Esophagus squamous epithelium (tissue), 5 donors: ENCODE measurements around the gene CLEC18B. TPM values are rescaled to one million over a fixed set of nuclear protein-coding genes. Genes with fewer than 3 reads are reported as not detected.
A peak's percentile ranks its signal among the peaks of the same experiment; 100 is the strongest.

Experiments used
- DNase-seq: peaks from one replicate; lab custom pipeline; 2025; lab: John Stamatoyannopoulos, UW
- H3K27ac ChIP-seq, 4 donors: fragments of 200-600 bp; sonication (generic); one replicate each; pipeline ENCODE4 v1.5.1; 2016 to 2019; ENCODE audit warnings: mild to moderate bottlenecking in 1 of 4
- H3K27me3 ChIP-seq, 4 donors: fragments of 200-600 bp; sonication (generic); 1 replicate in 3 of 4; 2 replicates in 1 of 4; pipeline versions ENCODE4 v1.5.1 to v1.6.0; 2017 to 2021; ENCODE audit warnings: antibody characterized with exemption in 1 of 4
- H3K36me3 ChIP-seq, 3 donors: fragments of 200-600 bp; sonication (generic); one replicate each; pipeline ENCODE4 v1.5.1; 2016 to 2019
- H3K4me1 ChIP-seq, 3 donors: fragments of 200-600 bp; sonication (generic); one replicate each; pipeline ENCODE4 v1.5.1; 2017 to 2019
- H3K4me3 ChIP-seq, 4 donors: fragments of 200-600 bp; sonication (generic); 1 replicate in 3 of 4; 2 replicates in 1 of 4; pipeline ENCODE4 v1.5.1; 2016 to 2019; ENCODE audit warnings: mild to moderate bottlenecking in 2 of 4, moderate library complexity in 1 of 4
- H3K9me3 ChIP-seq, 3 donors: fragments of 200-600 bp; sonication (generic); one replicate each; pipeline ENCODE4 v1.5.1; 2016 to 2019
- POLR2A ChIP-seq, 4 donors: fragments of 450-650 bp; IDR thresholded peaks; one replicate each; pipeline ENCODE4 v1.6.1; 2017; ENCODE audit warnings: antibody characterized with exemption in 4 of 4, mild to moderate bottlenecking in 4 of 4, moderate library complexity in 3 of 4
- WGBS, 2 donors: methylation state at CpG; one replicate each; pipeline ENCODE4 v1.1.5; 2018; 5-methylcytosine and 5-hydroxymethylcytosine counted together
- intact Hi-C: fragments of 100-400 bp; cut with DNase I; formaldehyde crosslinking; loops from one replicate; pipeline ENCODE4 v1.15.0; 2022
- total RNA-seq, 4 donors: library from RNA; depleted of rRNA; stranded (reverse); fragments of >200 nt; gene quantifications; one replicate each; pipeline ENCODE4 v1.1.0, GENCODE V29; 2016
- TF ChIP-seq, protein P1 (sequence below), 6 experiments: fragments of 450-650 bp in 4 of 6; fragments of 200-600 bp in 2 of 6; sonication (generic) in 2 of 6; IDR thresholded peaks; one replicate each; pipeline ENCODE4 v1.5.1; 2016 to 2019; ENCODE audit warnings: antibody characterized with exemption in 6 of 6, mild to moderate bottlenecking in 4 of 6, moderate library complexity in 4 of 6
- donor health status: DM: yes; HTN: yes; CAD: no.

CLEC18B gene
- total RNA-seq, 4 donors from 2014 or later, result 0.38 to 6.2 (median 2.6) TPM

DNA sequence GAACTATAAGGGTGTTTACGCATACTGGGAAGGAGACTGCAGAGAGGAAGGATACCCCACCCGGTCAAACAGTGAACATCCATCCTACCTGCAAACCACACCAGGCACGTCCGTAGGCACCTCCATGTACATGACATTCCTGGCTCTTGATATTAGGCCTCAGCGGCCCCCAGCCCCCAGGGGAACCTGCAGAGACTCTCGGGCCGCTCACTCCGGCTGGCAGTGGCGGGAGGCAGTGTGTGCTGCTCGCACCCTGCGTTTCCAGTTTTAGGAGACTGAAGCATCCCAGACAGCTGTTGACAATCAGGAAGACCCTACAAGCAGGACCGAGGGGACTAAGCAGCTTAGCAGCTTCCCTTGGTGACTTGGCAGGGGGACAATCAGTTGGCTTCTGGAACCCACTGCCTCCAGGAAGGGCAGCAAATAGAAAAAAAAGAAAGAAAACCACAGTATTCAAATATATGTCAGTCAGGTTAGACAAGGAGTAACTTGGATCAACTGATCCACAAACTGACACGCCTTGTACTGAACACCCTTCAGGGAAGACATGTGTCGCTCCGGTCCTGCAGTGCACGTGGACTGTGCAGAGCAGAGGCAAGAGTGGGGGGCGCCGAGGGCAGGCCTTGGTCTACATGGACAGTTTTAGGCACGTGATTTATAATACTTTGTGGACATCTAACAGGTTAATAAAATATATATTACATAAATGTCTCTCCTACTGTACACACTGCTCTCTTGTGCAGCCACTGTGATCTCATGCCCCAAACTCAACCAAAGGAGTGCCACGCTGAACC lies 29.9 kb upstream of the CLEC18B start:
- Histone ChIP-seq H3K4me3 (no peak overlapping the region), H3K4me1 (peaks cover 25 to 75% (median 33%) of the 10 kb centered on the region in 3 donors), H3K27ac (peak overlapping the region; percentile 34 to 87 (median 84)), H3K36me3 (peaks cover 9 to 51% (median 15%) of the 10 kb centered on the region in 3 donors), H3K9me3 (no peaks in the 10 kb centered on the region), H3K27me3 (no peaks in the 10 kb centered on the region)
- WGBS, 2 donors, result 79 to 81% methylated on average over 14 to 19 of the region's 20 CpGs
- intact Hi-C loops, result no loop called here
- DNase-seq, result no peak
- TF ChIP-seq, protein P1, sequence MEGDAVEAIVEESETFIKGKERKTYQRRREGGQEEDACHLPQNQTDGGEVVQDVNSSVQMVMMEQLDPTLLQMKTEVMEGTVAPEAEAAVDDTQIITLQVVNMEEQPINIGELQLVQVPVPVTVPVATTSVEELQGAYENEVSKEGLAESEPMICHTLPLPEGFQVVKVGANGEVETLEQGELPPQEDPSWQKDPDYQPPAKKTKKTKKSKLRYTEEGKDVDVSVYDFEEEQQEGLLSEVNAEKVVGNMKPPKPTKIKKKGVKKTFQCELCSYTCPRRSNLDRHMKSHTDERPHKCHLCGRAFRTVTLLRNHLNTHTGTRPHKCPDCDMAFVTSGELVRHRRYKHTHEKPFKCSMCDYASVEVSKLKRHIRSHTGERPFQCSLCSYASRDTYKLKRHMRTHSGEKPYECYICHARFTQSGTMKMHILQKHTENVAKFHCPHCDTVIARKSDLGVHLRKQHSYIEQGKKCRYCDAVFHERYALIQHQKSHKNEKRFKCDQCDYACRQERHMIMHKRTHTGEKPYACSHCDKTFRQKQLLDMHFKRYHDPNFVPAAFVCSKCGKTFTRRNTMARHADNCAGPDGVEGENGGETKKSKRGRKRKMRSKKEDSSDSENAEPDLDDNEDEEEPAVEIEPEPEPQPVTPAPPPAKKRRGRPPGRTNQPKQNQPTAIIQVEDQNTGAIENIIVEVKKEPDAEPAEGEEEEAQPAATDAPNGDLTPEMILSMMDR (IDR thresholded peaks at IDR 0.05), result no peak
- no peak for TF ChIP-seq POLR2A (IDR thresholded peaks at IDR 0.05)

DNA sequence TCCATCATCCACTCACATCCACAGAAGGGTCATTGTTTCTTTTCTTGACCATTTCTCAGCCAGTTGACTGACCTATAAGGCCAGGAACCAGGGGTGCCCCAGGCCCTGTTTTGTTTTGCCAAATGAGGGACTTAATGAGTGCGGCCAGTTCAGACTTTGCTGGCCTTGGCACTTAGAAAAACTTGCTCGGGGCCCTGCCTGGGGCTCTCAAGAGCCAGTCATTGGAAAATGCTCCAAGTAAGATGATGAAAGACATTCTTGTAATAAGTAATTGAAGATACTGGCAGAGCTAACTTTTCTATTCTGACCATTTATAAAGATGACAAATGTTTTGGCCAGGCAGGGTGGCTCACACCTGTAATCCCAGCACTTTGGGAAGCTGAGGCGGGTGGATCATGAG lies 29.0 kb upstream of the CLEC18B start:
- no peaks in the 10 kb centered on the region for H3K27me3 ChIP-seq
- no peaks in the 10 kb centered on the region for H3K9me3 ChIP-seq
- no peak overlapping the region for H3K4me3 ChIP-seq
- no peak for DNase-seq
- peaks cover 9 to 42% (median 12%) of the 10 kb centered on the region in 3 donors for H3K36me3 ChIP-seq
- peaks cover 25 to 66% (median 28%) of the 10 kb centered on the region in 3 donors for H3K4me1 ChIP-seq
- intact Hi-C loops, result no loop called here
- peak overlapping the region; percentile 82 to 87 (median 85) for H3K27ac ChIP-seq
- no peak for TF ChIP-seq POLR2A (IDR thresholded peaks at IDR 0.05)
- TF ChIP-seq, protein P1 (IDR thresholded peaks at IDR 0.05), result no peak
- 83 to 93% methylated on average over 2 of the region's 3 CpGs for whole genome bisulfite sequencing, 2 donors

DNA sequence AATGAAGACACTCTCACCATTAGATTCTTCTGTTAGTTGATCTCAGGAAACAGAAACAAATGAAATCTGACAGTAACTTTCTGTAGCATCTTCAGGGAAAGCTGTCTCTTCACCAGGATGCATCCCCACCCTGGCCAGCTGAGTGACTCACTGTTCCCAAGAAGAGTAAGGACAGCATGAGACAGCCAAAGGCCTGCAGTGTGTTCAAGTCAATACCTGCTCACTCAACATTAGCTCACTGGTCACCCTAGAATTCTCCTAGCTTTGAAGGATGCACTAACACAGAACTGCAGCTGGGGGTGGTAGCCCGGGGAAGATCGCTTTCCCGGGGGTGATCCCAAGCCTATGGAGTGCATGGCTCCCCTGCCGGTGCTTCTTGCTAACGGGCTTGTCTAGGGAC lies 28.2 kb upstream of the CLEC18B start:
- H3K4me3 ChIP-seq, result peak overlapping the region in 1 of 4 donors; percentile 7
- no peaks in the 10 kb centered on the region for H3K9me3 ChIP-seq
- WGBS, 2 donors, result 70% methylated on average over 5 of the region's 5 CpGs; no CpG with 5 or more reads in 1 of the 2 donors
- H3K27me3 ChIP-seq, result no peaks in the 10 kb centered on the region
- TF ChIP-seq, protein P1 (IDR thresholded peaks at IDR 0.05), result peak in 2 of 6 experiments; percentile 26 to 62
- no peak for TF ChIP-seq POLR2A (IDR thresholded peaks at IDR 0.05)
- H3K4me1 ChIP-seq, result peaks cover 25 to 59% (median 28%) of the 10 kb centered on the region in 3 donors
- intact Hi-C loops, result no loop called here
- peak overlapping the region; percentile 82 to 87 (median 85) for H3K27ac ChIP-seq
- DNase-seq, result no peak
- H3K36me3 ChIP-seq, result peaks cover 9 to 36% (median 12%) of the 10 kb centered on the region in 3 donors

DNA sequence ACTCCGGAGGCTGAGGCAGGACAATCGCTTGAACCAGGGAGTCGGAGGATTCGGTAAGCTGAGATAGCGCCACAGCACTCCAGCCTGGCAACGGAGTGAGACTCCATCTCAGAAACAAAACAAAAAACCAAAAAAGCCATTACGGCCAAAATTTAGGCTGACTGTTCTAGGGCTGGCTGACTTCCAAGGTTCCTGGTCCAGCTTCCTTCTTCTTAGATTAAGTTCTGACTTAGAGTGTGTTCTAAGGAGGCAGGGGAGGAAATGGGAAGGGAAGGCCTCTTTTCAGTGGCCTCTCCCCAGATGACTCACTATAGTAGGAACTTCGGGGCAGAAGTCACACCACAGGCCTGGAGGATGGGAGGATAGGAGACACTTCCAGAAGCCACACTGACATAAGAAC lies 27.7 kb upstream of the CLEC18B start:
- no peak for DNase-seq
- intact Hi-C loops, result no loop called here
- Histone ChIP-seq H3K4me1 (peaks cover 25 to 59% (median 28%) of the 10 kb centered on the region in 3 donors), H3K9me3 (no peaks in the 10 kb centered on the region), H3K4me3 (no peak overlapping the region), H3K27ac (peak overlapping the region; percentile 82 to 87 (median 85)), H3K27me3 (no peaks in the 10 kb centered on the region), H3K36me3 (peaks cover 9 to 32% (median 12%) of the 10 kb centered on the region in 3 donors)
- WGBS, 2 donors, result 31 to 54% methylated on average over 8 of the region's 8 CpGs
- TF ChIP-seq, protein P1 (IDR thresholded peaks at IDR 0.05), result no peak
- TF ChIP-seq POLR2A (IDR thresholded peaks at IDR 0.05), result no peak

DNA sequence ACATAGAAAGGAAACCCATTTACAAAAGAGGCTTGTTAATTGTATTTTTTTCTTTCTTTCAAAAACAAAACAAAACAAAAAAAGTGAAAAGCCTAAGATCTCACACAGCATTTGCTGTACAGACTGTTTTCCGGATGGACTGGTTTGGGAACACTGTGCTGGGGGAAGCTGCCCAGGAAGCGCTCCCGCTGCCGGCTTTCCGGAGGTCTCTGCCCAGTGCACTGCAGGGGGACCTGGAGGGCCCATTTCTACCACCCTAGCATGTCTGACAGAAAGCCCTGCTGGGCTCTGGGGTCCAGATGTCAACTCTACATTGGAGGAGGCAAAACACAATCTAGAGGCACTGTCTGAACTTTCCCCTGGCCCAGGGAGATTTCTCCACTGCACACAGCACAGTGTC lies 26.3 kb upstream of the CLEC18B start:
- Histone ChIP-seq H3K9me3 (no peaks in the 10 kb centered on the region), H3K27ac (peak overlapping the region; percentile 11 to 87 (median 84)), H3K27me3 (no peaks in the 10 kb centered on the region), H3K36me3 (peaks cover 6 to 20% (median 6%) of the 10 kb centered on the region in 3 donors), H3K4me1 (peaks cover 25 to 59% (median 28%) of the 10 kb centered on the region in 3 donors), H3K4me3 (no peak overlapping the region)
- TF ChIP-seq, protein P1 (IDR thresholded peaks at IDR 0.05), result no peak
- no peak for TF ChIP-seq POLR2A (IDR thresholded peaks at IDR 0.05)
- 60 to 88% methylated on average over 5 of the region's 5 CpGs for WGBS, 2 donors
- DNase-seq, result no peak
- intact Hi-C loops, result no loop called here
